Neural cell (in vitro differentiated cells): ENCODE data around the gene EXOC1. TPM values are rescaled to one million over a fixed set of nuclear protein-coding genes. Genes with fewer than 3 reads are reported as not detected.
A peak's percentile ranks its signal among the peaks of the same experiment; 100 is the strongest.

Source experiments
- H2AFZ ChIP-seq: fragments of 200-600, 300-800 bp; sonication (generic), shearing (Covaris generic); 2 replicates; pipeline ENCODE4 v1.6.0; 2014; ENCODE audit warnings: low read depth, mild to moderate bottlenecking, antibody characterized with exemption, low read length, moderate library complexity
- H3F3A ChIP-seq: fragments of 200-600 bp; shearing (Covaris generic); 2 replicates; pipeline ENCODE4 v1.6.1; 2016; ENCODE audit warnings: mild to moderate bottlenecking, moderate library complexity, mixed read lengths, antibody characterized with exemption, low read length; ENCODE audit not compliant: insufficient read depth, poor library complexity, severe bottlenecking
- H3K27ac ChIP-seq: fragments of 200-600, 300-800 bp; sonication (generic), shearing (Covaris generic); 2 replicates; pipeline ENCODE4 v1.5.1; 2014; ENCODE audit warnings: mild to moderate bottlenecking, low read length, moderate library complexity
- H3K27me3 ChIP-seq: fragments of 300-800, 200-600 bp; sonication (generic), shearing (Covaris generic); 2 replicates; pipeline ENCODE4 v1.6.0; 2014; ENCODE audit warnings: mild to moderate bottlenecking, low read depth, low read length, moderate library complexity; ENCODE audit not compliant: insufficient read depth
- H3K36me3 ChIP-seq: fragments of 300-800, 200-600 bp; sonication (generic), shearing (Covaris generic); 2 replicates; pipeline ENCODE4 v1.5.1; 2014; ENCODE audit warnings: mild to moderate bottlenecking, antibody characterized with exemption, low read length, moderate library complexity; ENCODE audit not compliant: insufficient read depth
- H3K4me2 ChIP-seq: fragments of 300-800, 200-600 bp; sonication (generic), shearing (Covaris generic); 2 replicates; pipeline ENCODE4 v1.6.0; 2014; ENCODE audit warnings: mild to moderate bottlenecking, low read length
- H3K4me3 ChIP-seq: fragments of 300-800, 200-600 bp; sonication (generic), shearing (Covaris generic); 2 replicates; pipeline ENCODE4 v1.5.1; 2014; ENCODE audit warnings: mild to moderate bottlenecking, low read length, moderate library complexity
- H3K79me2 ChIP-seq: fragments of 200-600 bp; shearing (Covaris generic); replicated peaks from 2 replicates; pipeline ENCODE4 v1.6.0; 2014; ENCODE audit warnings: mild to moderate bottlenecking, low read length, moderate library complexity; ENCODE audit not compliant: insufficient read depth
- H3K9ac ChIP-seq: fragments of 300-800, 200-600 bp; sonication (generic), shearing (Covaris generic); 2 replicates; pipeline ENCODE4 v1.6.1; 2016; ENCODE audit warnings: mild to moderate bottlenecking, low read length, mixed read lengths
- H3K9me2 ChIP-seq: fragments of 200-600 bp; shearing (Covaris generic); 2 replicates; pipeline ENCODE4 v1.6.1; 2016; ENCODE audit warnings: mild to moderate bottlenecking, low read length, mixed read lengths; ENCODE audit not compliant: insufficient read depth
- H3K9me3 ChIP-seq: fragments of 200-600, 300-800 bp; sonication (generic), shearing (Covaris generic); 2 replicates; pipeline ENCODE4 v1.6.1; 2016; ENCODE audit warnings: mild to moderate bottlenecking, mixed run types, low read length, moderate library complexity, mixed read lengths
- H4K20me1 ChIP-seq: fragments of 200-600 bp; shearing (Covaris generic); 2 replicates; pipeline ENCODE4 v1.6.1; 2016; ENCODE audit warnings: mild to moderate bottlenecking, mixed run types; ENCODE audit not compliant: insufficient read depth
- CTCF ChIP-seq: fragments of 450-650 bp; IDR thresholded peaks from 2 replicates; pipeline ENCODE4 v1.5.1; 2014; ENCODE audit warnings: antibody characterized with exemption, mild to moderate bottlenecking, moderate library complexity; ENCODE audit not compliant: poor library complexity, severe bottlenecking
- EP300 ChIP-seq: fragments of 450-650 bp; conservative IDR thresholded peaks from 2 replicates; pipeline ENCODE4 v1.6.1; 2014; ENCODE audit warnings: antibody characterized with exemption, mild to moderate bottlenecking, moderate library complexity; ENCODE audit not compliant: poor library complexity, severe bottlenecking
- EZH2 ChIP-seq: fragments of 200-600, 300-800 bp; shearing (Covaris generic), sonication (generic); IDR thresholded peaks from 2 replicates; pipeline ENCODE4 v1.6.1; 2014; ENCODE audit warnings: antibody characterized with exemption, low read length, borderline replicate concordance, mild to moderate bottlenecking; ENCODE audit not compliant: insufficient read depth, poor library complexity, severe bottlenecking
- MXI1 ChIP-seq: fragments of 450-650 bp; conservative IDR thresholded peaks from 2 replicates; pipeline ENCODE4 v1.6.1; 2014; ENCODE audit warnings: antibody characterized with exemption, mild to moderate bottlenecking; ENCODE audit not compliant: poor library complexity, severe bottlenecking
- POLR2AphosphoS5 ChIP-seq: IDR thresholded peaks from 2 replicates; pipeline ENCODE4 v1.6.1; 2012
- RAD21 ChIP-seq: fragments of 450-650 bp; conservative IDR thresholded peaks from 2 replicates; pipeline ENCODE4 v1.6.1; 2014; ENCODE audit warnings: antibody characterized with exemption, mild to moderate bottlenecking, moderate library complexity
- REST ChIP-seq: IDR thresholded peaks from 2 replicates; pipeline ENCODE4 v1.6.1; 2012; ENCODE audit warnings: borderline replicate concordance
- SMC3 ChIP-seq: fragments of 450-650 bp; conservative IDR thresholded peaks from 2 replicates; pipeline ENCODE4 v1.6.1; 2014; ENCODE audit warnings: antibody characterized with exemption, mild to moderate bottlenecking, moderate library complexity; ENCODE audit not compliant: poor library complexity
- TAF1 ChIP-seq: IDR thresholded peaks from 2 replicates; pipeline ENCODE4 v1.6.1; 2012; ENCODE audit warnings: low read depth
- polyA plus RNA-seq: library from polyadenylated mRNA; depleted of rRNA; stranded (reverse); fragments of >200 nt; gene quantifications from 2 replicates; pipeline ENCODE4 v1.2.3, GENCODE V29; 2014

Gene EXOC1
- polyA plus RNA-seq, 1 donor from 2014 or later: 106 TPM

DNA sequence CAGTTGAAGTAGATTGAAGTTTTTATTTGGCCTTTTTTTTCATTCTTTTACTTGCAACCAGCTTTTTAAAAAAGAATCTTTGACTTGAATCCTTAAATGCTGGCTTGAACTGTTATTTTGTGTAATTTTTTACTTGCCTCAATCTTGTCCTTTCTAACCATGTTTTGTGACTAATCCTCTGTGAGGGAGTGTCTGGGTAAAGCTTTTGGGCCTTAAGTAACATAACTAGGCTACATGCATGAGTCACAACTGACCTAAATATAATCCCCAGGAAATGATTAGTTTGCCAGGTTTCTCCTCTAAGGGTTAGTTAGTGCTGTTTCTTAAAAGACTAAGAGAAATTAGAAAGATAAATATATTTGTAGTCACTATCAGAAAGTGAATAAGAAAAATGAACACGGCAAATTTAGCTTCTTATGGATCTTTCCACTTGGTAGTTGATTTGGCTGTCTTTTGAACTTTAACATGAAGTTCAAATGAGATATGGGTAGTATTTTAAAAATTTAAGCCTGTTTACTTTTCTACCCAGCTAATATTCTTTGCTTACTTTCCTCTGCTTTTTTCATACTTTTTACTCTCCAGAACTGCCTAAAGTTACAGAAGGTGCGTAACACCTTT, 13.0 kb downstream of the EXOC1 start:
- Histone ChIP-seq H3K27me3 (no peaks in the 10 kb centered on the region), H3K9ac (no peak overlapping the region), H3K27ac (no peak overlapping the region), H3K79me2 (no peaks in the 10 kb centered on the region), H3F3A (no peaks in the 10 kb centered on the region), H3K4me3 (no peak overlapping the region), H4K20me1 (no peaks in the 10 kb centered on the region), H3K36me3 (peaks cover 16% of the 10 kb centered on the region), H3K4me2 (no peak overlapping the region), H3K9me2 (no peaks in the 10 kb centered on the region), H3K9me3 (no peaks in the 10 kb centered on the region), H2AFZ (no peak overlapping the region)
- TF ChIP-seq EZH2 (no peak), REST (no peak), MXI1 (no peak), CTCF (no peak), TAF1 (no peak), POLR2AphosphoS5 (no peak)

- no peaks in the 10 kb centered on the region for H3K9me3 ChIP-seq
- H3K36me3 ChIP-seq: peaks cover 16% of the 10 kb centered on the region
- H3K27ac ChIP-seq: no peak overlapping the region
- peak; percentile 69 for TF ChIP-seq SMC3
- no peak for TF ChIP-seq MXI1
- no peak for TF ChIP-seq REST
- TF ChIP-seq EZH2: no peak
- TF ChIP-seq CTCF: peak; percentile 69
- no peak for TF ChIP-seq TAF1
- no peak for TF ChIP-seq EP300
- TF ChIP-seq RAD21: peak; percentile 73
- no peak for TF ChIP-seq POLR2AphosphoS5
- no peaks in the 10 kb centered on the region for H3K9me2 ChIP-seq
- no peaks in the 10 kb centered on the region for H3F3A ChIP-seq
- H3K9ac ChIP-seq: no peak overlapping the region
- H3K79me2 ChIP-seq: no peaks in the 10 kb centered on the region
- no peak overlapping the region for H3K4me2 ChIP-seq
- no peaks in the 10 kb centered on the region for H4K20me1 ChIP-seq
- H3K4me3 ChIP-seq: no peak overlapping the region
- no peak overlapping the region for H2AFZ ChIP-seq
- no peaks in the 10 kb centered on the region for H3K27me3 ChIP-seq
Measured at GRCh38 chr4:55866973-55867574, 13.6 kb downstream of the EXOC1 start.
